Measurements from ENCODE around the gene CCDC43.

GRCh38 chr17:44645341-44645740 is 44.2 kb downstream of the CCDC43 start:
- TF ChIP-seq CTCF (IDR thresholded peaks at IDR 0.05) (no peak), POLR2A (IDR thresholded peaks at IDR 0.05) (no peak)
